Occipital lobe (tissue), 2 donors: Measurements from ENCODE around the gene FXYD1. TPM values are rescaled to one million over a fixed set of nuclear protein-coding genes. Genes with fewer than 3 reads are reported as not detected.

Experiments used
- DNase-seq: peaks from one replicate; lab custom pipeline; 2025; lab: John Stamatoyannopoulos, UW
- total RNA-seq: library from RNA; depleted of rRNA; stranded (reverse); fragments of >200 nt; gene quantifications from one replicate; pipeline ENCODE4 v1.2.3, GENCODE V29; 2014

FXYD1 gene
- total RNA-seq, 1 donor from 2014 or later: not detected

- DNase-seq: no peak
Measured at GRCh38 chr19:35160629-35161433, 22.2 kb downstream of the FXYD1 start.

- DNase-seq: no peak
Measured at GRCh38 chr19:35161434-35161743, 22.8 kb downstream of the FXYD1 start.

GRCh38 chr19:35162471-35163326, 24.1 kb downstream of the FXYD1 start:
- no peak for DNase-seq

- no peak for DNase-seq
Measured at GRCh38 chr19:35164418-35164817, 25.8 kb downstream of the FXYD1 start.

- no peak for DNase-seq
Measured at GRCh38 chr19:35165200-35166058, 26.8 kb downstream of the FXYD1 start.

- DNase-seq: no peak
Measured at GRCh38 chr19:35166100-35167063, 27.8 kb downstream of the FXYD1 start.

GRCh38 chr19:35167251-35168119, 28.9 kb downstream of the FXYD1 start:
- no peak for DNase-seq

GRCh38 chr19:35168196-35168595, 29.6 kb downstream of the FXYD1 start:
- DNase-seq: no peak

GRCh38 chr19:35169221-35169995, 30.8 kb downstream of the FXYD1 start:
- no peak for DNase-seq

GRCh38 chr19:35170359-35171061, 31.9 kb downstream of the FXYD1 start:
- DNase-seq: no peak

- no peak for DNase-seq
Measured at GRCh38 chr19:35171730-35172129, 33.1 kb downstream of the FXYD1 start.

- DNase-seq: no peak
Measured at GRCh38 chr19:35174226-35174625, 35.6 kb downstream of the FXYD1 start.

- DNase-seq: no peak
Measured at GRCh38 chr19:35176181-35176570, 37.6 kb downstream of the FXYD1 start.

- DNase-seq: no peak
Measured at GRCh38 chr19:35177377-35178274, 39.0 kb downstream of the FXYD1 start.

GRCh38 chr19:35178701-35179100, 40.1 kb downstream of the FXYD1 start:
- no peak for DNase-seq

- DNase-seq: no peak
Measured at GRCh38 chr19:35179830-35180229, 41.2 kb downstream of the FXYD1 start.

GRCh38 chr19:35181387-35181786, 42.8 kb downstream of the FXYD1 start:
- DNase-seq: no peak
